NCI-H748 treated with DMSO at 0.1 percent for 48 hours (cell line): ENCODE measurements around the gene XRCC1.
A peak's percentile ranks its signal among the peaks of the same experiment; 100 is the strongest.
"Not testable (repeated sequence)": the region's sequence is repeated elsewhere in the genome, so short reads cannot be mapped to it uniquely, and the experiment has no call there.

ENCODE experiments used
- DNase-seq: peaks from one replicate; lab custom pipeline; 2025; lab: John Stamatoyannopoulos, UW

Gene XRCC1

DNA sequence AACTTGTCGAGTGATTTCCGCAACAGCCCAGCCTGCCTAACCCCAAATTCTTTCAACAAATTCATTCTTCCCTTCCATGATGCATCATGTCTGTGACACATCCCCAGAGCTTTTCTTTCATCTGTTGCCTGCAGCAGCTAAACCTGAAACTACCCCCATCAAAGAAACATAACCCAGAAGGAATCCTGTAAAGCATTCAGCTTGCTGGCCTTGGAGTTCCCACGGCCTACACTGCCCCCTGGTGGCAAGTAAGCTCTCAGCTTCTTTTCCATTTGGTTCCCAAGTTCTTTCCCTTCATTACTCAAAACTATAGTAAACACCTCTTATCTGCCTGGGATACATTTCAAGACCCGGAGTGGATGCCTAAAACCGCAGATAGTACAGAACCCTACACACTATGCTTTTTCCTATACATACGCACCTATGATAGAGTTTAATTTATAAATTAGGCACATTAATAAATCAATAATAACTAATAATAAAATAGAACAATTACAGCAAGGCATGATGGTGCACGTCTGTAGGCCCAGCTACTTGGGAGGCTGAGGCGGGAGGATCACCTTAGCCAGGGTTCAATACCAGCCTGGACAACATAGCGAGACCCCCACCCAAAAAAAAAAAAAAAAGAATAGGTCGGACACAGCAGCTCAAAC lies 55.8 kb downstream of the XRCC1 start:
- DNase-seq, result peak; percentile 70

DNA sequence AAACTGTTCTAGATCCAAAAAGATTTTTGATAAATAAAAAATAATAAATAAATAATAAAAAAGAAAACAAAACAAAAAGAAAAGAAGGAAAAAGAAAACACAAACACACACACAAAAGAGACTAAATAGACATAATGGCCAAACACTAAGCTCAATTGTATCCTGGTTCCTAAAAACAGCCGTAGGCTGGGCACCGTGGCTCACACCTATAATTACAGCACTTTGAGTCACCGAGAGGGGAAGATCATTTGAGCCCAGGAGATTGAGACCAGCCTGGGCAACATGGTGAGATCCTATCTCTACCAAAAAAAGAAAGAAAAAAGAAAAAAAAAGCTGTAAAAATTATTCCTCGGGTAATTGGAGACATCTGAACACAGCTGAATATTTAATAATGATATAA lies 57.3 kb downstream of the XRCC1 start:
- DNase-seq, result no peak

DNA sequence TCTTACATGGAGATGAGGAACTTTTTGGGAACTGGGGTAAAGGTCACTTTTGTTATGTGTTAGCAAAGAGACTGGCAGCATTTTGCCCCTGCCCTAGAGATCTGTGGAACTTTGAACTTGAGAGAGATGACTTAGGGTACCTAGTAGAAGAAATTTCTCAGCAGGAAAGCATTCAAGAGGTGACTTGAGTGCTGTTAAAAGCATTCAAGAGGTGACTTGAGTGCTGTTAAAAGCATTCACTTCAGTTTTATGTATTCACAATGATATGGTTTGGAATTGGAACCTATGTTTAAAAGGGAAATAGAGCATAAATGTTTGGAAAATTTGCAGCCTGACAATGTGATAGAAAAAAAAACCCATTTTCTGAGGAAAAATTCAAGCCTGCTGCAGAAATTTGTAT lies 62.9 kb downstream of the XRCC1 start:
- DNase-seq, result not testable (repeated sequence)

DNA sequence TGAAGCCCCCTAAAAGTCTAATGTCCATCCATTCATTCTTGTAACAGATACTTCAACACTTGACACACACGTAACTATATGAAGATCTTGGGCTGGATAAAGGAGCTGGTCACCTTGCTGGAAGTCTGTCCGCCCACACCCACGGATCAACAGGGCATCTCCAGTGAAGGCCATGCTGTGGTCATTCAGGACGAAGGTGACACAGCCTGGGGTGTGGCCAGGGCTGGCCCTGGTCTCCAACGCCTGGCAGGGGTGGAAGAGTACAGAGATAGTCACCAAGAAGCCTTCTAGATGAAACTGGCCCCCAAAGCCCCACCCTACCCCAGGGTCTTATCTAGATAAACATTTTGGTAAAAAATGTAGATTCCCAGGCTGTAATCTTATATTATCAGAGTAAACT lies 64.0 kb downstream of the XRCC1 start:
- no peak for DNase-seq

DNA sequence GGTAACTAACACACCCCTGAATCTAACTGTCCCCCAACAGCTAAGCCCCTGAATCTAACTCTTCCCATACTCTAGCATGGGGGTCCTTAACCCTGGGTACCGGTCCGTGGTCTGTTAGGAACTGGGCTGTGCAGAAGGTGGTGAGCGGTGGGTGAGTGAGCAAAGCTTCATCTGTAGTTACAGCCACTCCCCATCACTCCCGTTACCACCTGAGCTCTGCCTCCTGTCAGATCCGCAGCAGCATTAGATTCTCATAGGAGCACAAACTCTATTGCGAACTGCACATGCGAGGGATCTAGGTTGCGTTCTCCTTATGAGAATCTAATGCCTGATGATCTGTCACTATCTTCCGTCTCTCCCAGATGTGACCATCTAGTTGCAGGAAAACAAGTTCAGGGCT lies 64.6 kb downstream of the XRCC1 start:
- no peak for DNase-seq

DNA sequence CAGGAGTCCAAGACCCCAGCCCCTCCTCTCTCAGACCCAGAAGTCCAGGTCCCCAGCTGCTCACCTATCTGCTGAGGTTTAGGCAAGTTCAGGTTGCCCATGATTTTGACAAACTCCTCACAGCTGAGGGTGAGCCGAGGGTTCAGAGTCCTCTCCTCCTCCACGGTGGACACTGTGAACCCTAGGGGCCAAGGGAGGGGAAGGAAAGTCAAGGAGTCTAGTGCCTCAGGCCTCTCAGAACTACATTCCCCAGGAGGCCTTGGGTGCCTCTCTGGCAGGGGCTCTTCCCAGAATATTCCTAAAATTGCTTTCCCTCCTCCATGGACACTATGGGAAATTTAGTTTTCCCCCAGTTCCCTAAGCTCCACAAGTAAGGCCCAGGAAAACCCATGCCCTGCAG lies 67.4 kb downstream of the XRCC1 start:
- DNase-seq, result no peak

DNA sequence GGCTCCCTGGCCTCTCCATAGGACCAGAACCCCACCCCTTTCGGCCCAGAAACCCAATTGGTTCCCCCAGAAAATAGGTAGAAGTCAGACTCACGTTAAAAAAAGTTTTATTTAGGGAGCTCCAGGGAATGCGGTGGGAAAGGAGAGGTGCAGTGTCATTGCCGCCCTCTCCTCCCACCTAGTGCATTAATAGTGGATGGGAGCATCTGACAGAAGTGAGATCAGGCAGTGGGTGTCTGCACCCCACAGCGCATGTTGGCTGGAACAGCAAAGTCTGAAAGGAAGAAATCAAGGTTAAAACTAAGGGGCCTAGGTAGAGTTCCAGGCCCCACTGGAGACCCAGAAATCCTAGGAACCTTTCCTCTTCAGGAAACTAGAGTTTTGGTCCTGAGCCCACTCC lies 68.7 kb downstream of the XRCC1 start:
- DNase-seq, result no peak

DNA sequence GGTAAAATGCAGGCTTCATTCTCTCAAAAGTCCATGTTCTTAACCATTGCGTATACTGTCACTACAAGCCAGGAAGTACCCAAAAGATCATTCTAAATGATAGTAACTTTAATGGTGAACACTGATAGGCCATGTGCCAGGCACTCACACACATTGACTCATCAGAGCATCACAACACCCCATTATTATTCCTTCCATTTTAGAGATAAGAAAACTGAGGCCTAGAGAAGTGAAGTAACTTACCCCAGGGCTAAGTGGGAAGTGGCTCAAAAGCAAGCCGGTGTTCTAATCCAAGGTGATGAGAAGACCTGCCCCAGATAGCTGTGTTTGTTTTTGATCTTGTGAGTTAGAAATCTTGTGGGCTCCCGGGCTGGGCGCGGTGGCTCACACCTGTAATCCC lies 69.4 kb downstream of the XRCC1 start:
- DNase-seq, result no peak

DNA sequence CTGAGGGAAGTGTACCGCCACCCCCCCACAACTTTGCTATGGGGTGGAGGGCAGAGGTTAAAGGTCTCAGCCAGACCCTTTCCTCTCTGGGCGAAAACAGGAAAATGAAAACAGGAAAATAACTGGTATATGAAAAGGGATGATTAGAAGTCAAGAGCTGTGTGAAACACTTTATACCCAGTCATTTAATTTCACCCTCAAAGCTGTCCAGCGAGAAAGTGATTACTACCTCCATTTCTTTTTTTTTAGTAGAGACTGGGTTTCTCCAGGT lies 70.2 kb downstream of the XRCC1 start:
- DNase-seq, result no peak

DNA sequence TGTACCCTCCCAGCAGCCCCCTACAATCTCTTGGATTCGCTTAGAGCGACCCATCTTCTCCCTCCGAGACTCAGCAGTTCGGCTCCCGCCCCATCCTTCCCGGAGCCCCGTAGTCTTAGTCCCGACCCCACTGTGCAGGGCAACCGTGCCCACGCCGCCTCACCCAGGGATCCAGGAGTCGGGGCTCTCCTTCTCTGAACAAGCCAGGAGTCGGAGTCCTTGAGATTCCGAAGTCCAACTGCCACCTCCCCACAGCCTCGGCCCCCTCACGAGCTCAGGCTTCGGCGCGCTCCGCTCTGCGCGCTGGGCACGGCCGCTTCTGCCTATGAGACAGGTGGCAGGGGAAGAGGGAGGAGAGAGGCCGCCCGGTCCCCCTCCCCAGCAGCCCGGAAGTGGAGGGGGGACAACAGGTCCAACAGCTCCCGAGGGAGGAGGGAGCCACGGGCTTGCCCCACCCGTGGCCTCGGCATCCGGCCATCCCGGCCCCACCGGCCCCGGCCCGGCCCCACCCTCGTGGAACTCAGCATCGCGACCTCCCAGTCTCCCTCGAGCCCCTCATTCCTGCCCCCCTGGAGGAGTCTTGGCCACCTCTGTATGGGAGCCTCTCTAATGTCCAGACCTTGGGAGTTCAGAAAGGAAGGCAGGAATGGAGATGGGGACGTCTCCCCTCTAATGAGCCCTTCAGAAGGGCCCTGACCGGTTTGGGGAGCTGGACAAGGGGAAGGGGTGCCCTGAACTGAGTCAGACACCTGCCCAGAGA lies 70.7 kb downstream of the XRCC1 start, which contains the start of gene PHLDB3:
Gene PHLDB3, minus strand, starts transcription at position 321 of the 760 bp plus-strand sequence. CDS start 628 bp downstream, outside the sequence.
- DNase-seq, result peak; percentile 49

DNA sequence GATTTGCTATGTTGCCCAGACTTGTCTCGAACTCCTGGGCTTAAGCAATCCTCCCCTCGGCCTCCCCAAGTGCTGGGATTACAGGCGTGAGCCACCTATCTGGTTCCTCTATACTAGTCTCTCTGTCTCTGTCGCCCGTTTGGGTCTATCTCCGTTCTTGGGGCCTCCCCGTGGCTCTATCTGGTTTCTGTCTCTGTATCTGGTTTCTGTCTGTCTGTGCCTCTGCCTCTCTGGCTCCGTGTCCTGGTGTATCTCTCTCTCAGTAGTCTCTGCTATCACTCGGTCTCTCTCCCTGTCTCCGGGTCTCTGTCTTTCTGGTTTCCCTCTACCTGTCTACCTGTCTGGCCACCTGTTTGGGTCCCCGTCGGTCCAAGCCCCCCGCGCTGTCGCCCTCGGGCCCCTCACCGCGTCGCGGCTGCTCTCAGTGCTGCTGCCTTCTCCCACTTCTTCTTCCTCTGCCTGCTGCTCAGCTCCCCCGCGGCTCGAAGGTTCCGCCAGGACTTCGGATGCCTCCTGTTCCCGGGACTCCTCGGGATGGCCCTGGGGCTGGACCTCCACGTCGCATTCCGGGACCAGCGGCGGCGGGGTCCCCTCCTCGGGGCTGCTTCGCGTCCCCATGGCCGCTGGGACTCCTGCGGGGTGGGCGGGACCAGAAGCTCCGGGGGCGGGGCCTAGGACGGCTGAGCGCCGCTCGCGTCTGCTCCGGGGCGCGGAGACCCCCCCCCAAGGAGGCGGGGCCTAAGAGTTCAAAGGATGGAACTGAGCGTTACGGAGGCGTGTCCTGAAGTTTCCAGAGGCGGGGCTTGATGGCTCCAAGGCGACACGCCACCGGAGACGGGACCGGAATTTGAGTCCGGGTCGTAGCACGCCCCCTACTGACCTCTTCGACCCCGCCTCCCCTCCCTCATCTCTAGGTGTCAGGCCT lies 71.6 kb downstream of the XRCC1 start:
- peak; percentile 93 for DNase-seq

DNA sequence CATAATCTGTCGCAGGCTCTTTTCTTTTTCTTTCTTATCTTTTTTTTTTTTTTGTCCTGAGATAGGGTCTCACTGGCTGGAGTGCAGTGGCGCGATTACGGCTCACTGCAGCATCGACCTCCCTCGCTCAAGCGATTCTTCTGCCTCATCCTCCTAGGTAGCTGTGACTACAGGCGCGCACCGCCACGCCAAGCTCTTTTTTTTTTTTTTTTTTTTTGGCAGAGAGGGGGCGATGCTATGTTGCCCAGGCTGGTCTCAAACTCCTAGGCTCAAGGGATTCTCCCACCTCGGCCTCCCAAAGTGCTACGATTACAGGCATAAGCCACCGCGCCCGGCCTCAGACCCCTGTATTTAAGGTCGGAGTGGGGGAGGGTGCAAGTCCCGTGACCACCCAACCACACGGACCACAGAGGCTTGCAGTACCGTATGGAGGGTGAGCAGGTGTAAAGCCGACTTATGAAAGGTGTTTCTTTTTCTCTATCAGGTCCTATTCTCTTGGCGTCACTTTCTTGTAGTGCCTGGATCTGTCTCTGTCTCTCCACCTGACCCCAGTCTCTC lies 72.8 kb downstream of the XRCC1 start:
- no peak for DNase-seq

DNA sequence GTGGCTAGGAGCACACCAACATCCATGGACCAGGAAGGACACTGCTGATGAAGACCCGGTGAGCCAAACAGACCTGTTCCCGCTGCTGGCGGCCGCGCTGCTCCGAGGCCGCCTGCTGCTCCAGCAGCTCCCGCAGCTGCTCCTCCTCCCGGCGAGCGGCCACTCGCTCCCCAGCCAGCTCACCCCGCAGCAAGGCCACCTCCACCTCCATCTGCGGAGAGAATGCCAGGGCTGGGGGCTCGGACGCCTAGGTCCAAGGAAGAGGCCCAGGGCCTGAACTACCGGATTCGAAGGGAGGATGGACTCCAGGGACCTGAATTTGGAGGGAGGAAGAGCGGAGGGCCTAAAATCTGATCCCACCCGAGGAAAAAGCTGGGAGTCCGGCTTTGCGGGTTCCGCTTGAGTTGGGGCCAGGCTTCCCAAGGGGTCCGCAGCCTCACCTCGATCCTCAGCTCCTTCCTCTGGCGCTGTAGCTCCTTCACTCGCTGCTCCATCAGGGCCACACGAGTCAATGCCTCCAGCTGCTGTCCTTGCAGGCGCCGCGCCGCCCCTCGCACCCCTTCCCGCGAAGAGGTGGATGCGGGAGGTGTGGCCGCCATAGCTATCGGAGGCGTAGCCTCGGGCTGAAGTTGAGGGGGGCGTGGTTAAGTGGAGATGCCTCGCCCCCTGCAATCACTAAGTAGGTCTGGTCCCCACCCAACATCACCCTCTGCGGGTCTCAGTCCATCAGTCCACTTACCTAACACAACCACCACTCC lies 73.5 kb downstream of the XRCC1 start:
- DNase-seq, result no peak

DNA sequence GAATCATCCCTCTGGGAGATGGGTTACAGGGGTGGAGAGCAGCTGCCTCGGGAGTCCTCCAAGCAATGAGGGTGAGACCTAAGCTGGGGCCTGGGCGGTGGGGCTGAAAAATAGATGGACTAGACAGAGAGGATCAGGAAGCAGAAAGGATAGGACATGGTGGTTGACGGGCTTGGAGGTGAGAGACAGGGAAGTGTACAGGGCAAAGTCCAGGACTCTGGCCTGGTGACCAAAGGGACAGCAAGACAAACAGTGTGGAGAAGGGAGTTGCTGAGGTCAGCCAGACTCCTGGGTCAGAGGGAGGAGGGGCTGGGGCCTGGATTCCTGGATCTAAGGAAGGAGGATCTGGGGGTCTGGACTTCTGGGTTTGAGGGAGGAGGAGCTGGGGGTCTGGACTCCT lies 76.3 kb downstream of the XRCC1 start:
- DNase-seq, result no peak

DNA sequence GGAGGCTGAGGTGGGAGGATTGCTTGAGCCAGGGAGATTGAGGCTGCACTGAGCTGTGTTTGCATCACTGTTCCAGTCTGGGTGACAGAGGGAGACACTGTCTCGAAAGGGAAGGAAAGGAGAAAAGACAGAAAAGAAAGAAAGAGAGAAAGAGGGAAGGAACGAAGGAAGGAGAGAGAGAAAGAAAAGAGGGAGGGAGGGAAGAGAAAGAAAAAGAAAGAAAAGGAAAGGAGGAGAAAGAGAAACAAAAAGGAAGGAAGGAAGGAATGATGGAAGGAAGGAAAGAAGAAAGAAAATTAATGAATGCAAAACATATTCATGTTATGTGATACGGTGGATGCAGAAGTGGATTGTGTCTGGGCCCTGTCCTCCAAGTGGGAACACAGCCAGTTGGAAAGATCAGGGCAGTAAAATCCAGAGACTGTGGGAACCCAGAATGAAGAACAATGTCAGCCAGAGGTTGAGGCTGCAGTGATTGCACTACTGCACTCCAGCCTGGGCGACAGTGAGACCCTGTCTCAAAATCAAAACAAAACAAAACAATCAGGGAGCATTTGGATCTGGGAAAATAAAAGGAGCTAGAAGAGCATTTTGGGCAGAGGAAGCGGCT lies 77.0 kb downstream of the XRCC1 start:
- DNase-seq, result no peak

DNA sequence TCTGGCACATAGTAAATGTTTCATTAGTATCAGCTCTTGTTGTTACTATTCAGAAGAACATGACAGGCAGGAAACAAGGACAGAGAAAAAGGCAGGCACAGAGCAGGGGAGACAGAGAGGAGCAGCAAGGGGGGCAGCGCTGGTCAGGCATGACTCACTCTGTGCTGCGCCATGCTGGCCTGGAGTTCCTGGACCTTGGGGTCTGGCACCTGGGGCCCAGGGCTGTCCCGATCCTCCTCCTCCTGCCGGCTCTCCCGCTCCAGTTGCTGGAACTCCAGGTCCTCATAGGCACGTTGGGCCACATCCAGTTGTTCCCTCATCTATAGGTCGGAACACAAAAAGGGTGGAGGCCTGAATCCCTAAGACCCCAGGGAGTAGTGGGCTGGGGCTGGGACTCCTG lies 78.4 kb downstream of the XRCC1 start:
- DNase-seq, result no peak

DNA sequence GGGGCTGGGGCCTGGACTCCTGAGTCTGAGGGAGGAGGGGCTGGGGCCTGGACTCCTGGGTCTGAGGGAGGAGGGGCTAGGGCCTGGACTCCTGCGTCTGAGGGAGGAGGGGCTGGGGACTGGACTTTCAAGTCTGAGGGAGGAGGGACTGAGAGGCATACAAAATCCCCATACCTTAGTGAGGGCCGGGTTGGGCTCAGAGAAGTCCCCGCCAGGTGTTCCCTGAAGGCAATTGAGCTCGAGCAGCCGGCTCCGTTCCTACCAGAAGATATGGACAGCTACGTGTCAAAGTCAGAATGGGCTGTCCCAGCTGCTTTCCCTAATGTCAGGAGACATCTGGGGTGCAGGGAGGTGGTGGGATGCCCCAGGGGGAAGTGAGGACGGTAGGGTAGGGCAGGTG lies 80.2 kb downstream of the XRCC1 start:
- no peak for DNase-seq
